22Rv1 (cell line): ENCODE results near the gene PAPPA2.
A peak's percentile ranks its signal among the peaks of the same experiment; 100 is the strongest.

Source experiments
- ZFX ChIP-seq: fragments of 450-650 bp; IDR thresholded peaks from 2 replicates; pipeline ENCODE4 v1.6.1; 2017; ENCODE audit warnings: antibody characterized with exemption, borderline replicate concordance
- TF ChIP-seq, protein P1 (sequence below): fragments of 450-650 bp; IDR thresholded peaks from 2 replicates; pipeline ENCODE4 v1.5.1; 2017; ENCODE audit warnings: mild to moderate bottlenecking

DNA sequence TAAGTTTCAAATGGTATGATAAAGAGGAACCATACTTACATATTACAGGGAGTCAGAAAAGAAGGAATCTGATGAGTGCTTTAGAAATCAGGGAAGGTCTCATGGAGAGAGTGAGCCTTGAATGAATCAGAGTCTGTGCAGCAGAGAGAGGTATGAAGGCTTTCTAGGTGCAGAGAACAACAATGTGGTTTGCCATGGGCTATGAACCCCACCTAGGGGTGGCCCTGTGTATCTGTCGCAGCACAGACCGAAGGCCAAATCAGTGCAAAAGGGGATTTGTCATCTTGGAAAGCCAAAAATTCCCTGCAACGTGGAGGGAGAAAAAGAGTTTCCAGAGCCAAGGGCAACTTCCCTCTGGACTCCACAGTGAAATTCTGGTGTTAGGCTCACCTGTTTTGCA is 3.5 kb downstream of the PAPPA2 start:
- TF ChIP-seq, protein P1, sequence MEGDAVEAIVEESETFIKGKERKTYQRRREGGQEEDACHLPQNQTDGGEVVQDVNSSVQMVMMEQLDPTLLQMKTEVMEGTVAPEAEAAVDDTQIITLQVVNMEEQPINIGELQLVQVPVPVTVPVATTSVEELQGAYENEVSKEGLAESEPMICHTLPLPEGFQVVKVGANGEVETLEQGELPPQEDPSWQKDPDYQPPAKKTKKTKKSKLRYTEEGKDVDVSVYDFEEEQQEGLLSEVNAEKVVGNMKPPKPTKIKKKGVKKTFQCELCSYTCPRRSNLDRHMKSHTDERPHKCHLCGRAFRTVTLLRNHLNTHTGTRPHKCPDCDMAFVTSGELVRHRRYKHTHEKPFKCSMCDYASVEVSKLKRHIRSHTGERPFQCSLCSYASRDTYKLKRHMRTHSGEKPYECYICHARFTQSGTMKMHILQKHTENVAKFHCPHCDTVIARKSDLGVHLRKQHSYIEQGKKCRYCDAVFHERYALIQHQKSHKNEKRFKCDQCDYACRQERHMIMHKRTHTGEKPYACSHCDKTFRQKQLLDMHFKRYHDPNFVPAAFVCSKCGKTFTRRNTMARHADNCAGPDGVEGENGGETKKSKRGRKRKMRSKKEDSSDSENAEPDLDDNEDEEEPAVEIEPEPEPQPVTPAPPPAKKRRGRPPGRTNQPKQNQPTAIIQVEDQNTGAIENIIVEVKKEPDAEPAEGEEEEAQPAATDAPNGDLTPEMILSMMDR = peak; percentile 24; the same call in 1 of the 2 replicates
- TF ChIP-seq ZFX = no peak
